Endothelial cell of umbilical vein (primary cell): ENCODE data around the gene LCLAT1. TPM values are rescaled to one million over a fixed set of nuclear protein-coding genes. Genes with fewer than 3 reads are reported as not detected.

ENCODE experiments used
- BruUV-seq: library from RNA; stranded (reverse); fragments of 400-500 nt; replicated peaks from 2 replicates; lab custom pipeline; 2021; lab: Mats Ljungman, UMichigan
- CTCF ChIA-PET: fragments of 300-600, 350-600 bp; sonication (Branson Sonifier 250); formaldehyde crosslinking; loops from one replicate; lab custom pipeline; 2021; ENCODE audit warnings: antibody characterized with exemption, inconsistent platforms; lab: Charles Lee
- POLR2A ChIA-PET: fragments of 300-600, 350-600 bp; sonication (Branson Sonifier 250); formaldehyde crosslinking; loops from one replicate; lab custom pipeline; 2021; ENCODE audit warnings: antibody characterized with exemption, inconsistent platforms; lab: Charles Lee
- DNase-seq: peaks from one replicate; pipeline ENCODE4 v3.0.0-alpha.2; 2011; ENCODE audit warnings: low read depth, low spot score
- FAIRE-seq: peaks from 2 replicates; lab custom pipeline; 2011; peaks lifted over from hg19 to GRCh38; lab: Jason Lieb, UNC
- H2AFZ ChIP-seq: 2 replicates; pipeline ENCODE4 v1.6.0; 2012; ENCODE audit warnings: low read depth, low read length, control low read depth, inconsistent platforms
- H3K27ac ChIP-seq: 2 replicates; pipeline ENCODE4 v1.5.1; 2011; ENCODE audit warnings: low read depth, mild to moderate bottlenecking, control low read depth, low read length, moderate library complexity; ENCODE audit not compliant: insufficient read depth
- H3K27me3 ChIP-seq, 2 experiments: 2 replicates each; pipeline versions ENCODE4 v1.6.0 to v1.6.1; 2011; ENCODE audit warnings: low read length in 2 of 2, mixed read lengths in 1 of 2; ENCODE audit not compliant: control insufficient read depth in 2 of 2, insufficient read depth in 2 of 2
- H3K36me3 ChIP-seq, 2 experiments: 2 replicates in 1 of 2; 3 replicates in 1 of 2; pipeline ENCODE4 v1.5.1; 2011; ENCODE audit warnings: low read length in 2 of 2, mild to moderate bottlenecking in 1 of 2, moderate library complexity in 1 of 2; ENCODE audit not compliant: control insufficient read depth in 2 of 2, insufficient read depth in 2 of 2; ENCODE audit errors: extremely low read depth in 1 of 2
- H3K4me1 ChIP-seq: 3 replicates; pipeline ENCODE4 v1.5.1; 2011; ENCODE audit warnings: mild to moderate bottlenecking, low read length; ENCODE audit not compliant: control insufficient read depth, insufficient read depth; ENCODE audit errors: extremely low read depth
- H3K4me2 ChIP-seq: 2 replicates; pipeline ENCODE4 v1.6.1; 2011; ENCODE audit warnings: low read length, control low read depth, mixed read lengths; ENCODE audit not compliant: insufficient read depth
- H3K4me3 ChIP-seq, 3 experiments: fragments of 200-600 bp in 1 of 3; sonication (generic), shearing (Covaris generic) in 1 of 3; replicated peaks in 1 of 3; 2 replicates each; pipeline ENCODE4 v1.5.1; 2011 to 2016; ENCODE audit warnings: control low read depth in 3 of 3, low read length in 3 of 3, mild to moderate bottlenecking in 2 of 3, inconsistent platforms in 1 of 3, low read depth in 1 of 3, moderate library complexity in 1 of 3; ENCODE audit not compliant: insufficient read depth in 1 of 3
- H3K79me2 ChIP-seq: 2 replicates; pipeline ENCODE4 v1.6.0; 2012; ENCODE audit warnings: low read length, inconsistent platforms; ENCODE audit not compliant: control insufficient read depth, insufficient read depth
- H3K9ac ChIP-seq: replicated peaks from 2 replicates; pipeline ENCODE3; 2011; ENCODE audit warnings: low read length, control low read depth; ENCODE audit not compliant: insufficient read depth; ENCODE audit errors: extremely low read depth
- H3K9me1 ChIP-seq: replicated peaks from 3 replicates; pipeline ENCODE4 v1.6.0; 2011; ENCODE audit warnings: mild to moderate bottlenecking, low read length; ENCODE audit not compliant: control insufficient read depth, insufficient read depth; ENCODE audit errors: extremely low read depth
- H3K9me3 ChIP-seq: replicated peaks from 2 replicates; pipeline ENCODE4 v1.5.1; 2012; ENCODE audit warnings: low read length, inconsistent platforms; ENCODE audit not compliant: control insufficient read depth, insufficient read depth
- H4K20me1 ChIP-seq: replicated peaks from 2 replicates; pipeline ENCODE3; 2011; ENCODE audit warnings: mild to moderate bottlenecking, low read length; ENCODE audit not compliant: control insufficient read depth, insufficient read depth; ENCODE audit errors: extremely low read depth
- EZH2 ChIP-seq: IDR thresholded peaks from 2 replicates; pipeline ENCODE4 v1.6.1; 2012; ENCODE audit warnings: borderline replicate concordance, low read depth, mild to moderate bottlenecking, moderate library complexity, low read length, inconsistent platforms; ENCODE audit not compliant: severe bottlenecking
- FOS ChIP-seq: IDR thresholded peaks from 2 replicates; pipeline ENCODE4 v1.6.1; 2011; ENCODE audit warnings: mild to moderate bottlenecking, low read length, moderate library complexity, borderline replicate concordance; ENCODE audit not compliant: insufficient read depth
- GATA2 ChIP-seq: IDR thresholded peaks from 2 replicates; pipeline ENCODE4 v1.7.0; 2011; ENCODE audit warnings: low read depth, mild to moderate bottlenecking, moderate library complexity, mixed read lengths, low read length; ENCODE audit not compliant: insufficient read length, insufficient read depth
- JUN ChIP-seq: IDR thresholded peaks from 2 replicates; pipeline ENCODE4 v1.6.1; 2011; ENCODE audit warnings: borderline replicate concordance, low read depth; ENCODE audit not compliant: insufficient read length, insufficient read depth
- MYC ChIP-seq: IDR thresholded peaks from one replicate; pipeline ENCODE4 v1.6.1; 2011; ENCODE audit warnings: mild to moderate bottlenecking, low read depth, low read length
- POLR2A ChIP-seq: IDR thresholded peaks from 2 replicates; pipeline ENCODE4 v1.6.1; 2012; ENCODE audit warnings: low read depth, mild to moderate bottlenecking, control low read depth, low read length
- POLR2AphosphoS5 ChIP-seq: IDR thresholded peaks from 2 replicates; pipeline ENCODE4 v1.6.1; 2012; ENCODE audit warnings: low read depth, mild to moderate bottlenecking, control low read depth, low read length, moderate library complexity; ENCODE audit not compliant: insufficient read depth
- dilution Hi-C: fragments of 300-500 bp; cut with MboI; formaldehyde crosslinking; loops from one replicate; pipeline ENCODE4 v1.15.0; 2019; ENCODE audit warnings: low sequenced_read_pairs; ENCODE audit not compliant: extremely low pct_ligation_motif_present
- intact Hi-C: fragments of 100-400 bp; cut with micrococcal nuclease; formaldehyde crosslinking; loops from one replicate; pipeline ENCODE4 v1.10.0; 2022
- polyA plus RNA-seq, 4 experiments: library from polyadenylated mRNA; depleted of rRNA in 3 of 4; stranded (reverse) in 3 of 4; unstranded in 1 of 4; fragments of >200 nt; gene quantifications; 2 replicates each; pipeline versions ENCODE4 v1.2.1 to v1.2.3, GENCODE V29; 2011 to 2012; ENCODE audit warnings: missing spikeins in 1 of 4
- total RNA-seq: library from RNA; stranded (reverse); gene quantifications from 2 replicates; pipeline ENCODE4 v1.2.3, GENCODE V29; 2021
- TF ChIP-seq, protein P1 (sequence below), 2 donors: IDR thresholded peaks; 1 replicate in 1 of 2; 2 replicates in 1 of 2; pipeline ENCODE4 v1.5.1; 2011; ENCODE audit warnings: low read length in 2 of 2, mild to moderate bottlenecking in 2 of 2, moderate library complexity in 2 of 2, control low read depth in 1 of 2, inconsistent platforms in 1 of 2, low read depth in 1 of 2; ENCODE audit not compliant: insufficient read depth in 1 of 2; ENCODE audit errors: extremely low read depth in 1 of 2
- TF ChIP-seq, protein P2 (sequence below): IDR thresholded peaks from 2 replicates; pipeline ENCODE4 v1.6.1; 2011; ENCODE audit not compliant: insufficient read depth, insufficient read length

The LCLAT1 gene
- total and polyA plus RNA-seq, 2 donors (not counting 3 experiments of a cell fraction or from before 2014, with no cell fraction given) = 6.1 to 20.8 TPM

GRCh38 chr2:30565851-30566358 lies 118.9 kb downstream of the LCLAT1 start:
- no peak for DNase-seq
- H3K27me3 ChIP-seq = no peaks in the 10 kb centered on the region
- no TSS peak for BruUV-seq
- no peaks in the 10 kb centered on the region for H3K36me3 ChIP-seq
- dilution Hi-C loops = no loop called here
- no peak for TF ChIP-seq GATA2
- FAIRE-seq = no peak
- H4K20me1 ChIP-seq = no peaks in the 10 kb centered on the region
- no peaks in the 10 kb centered on the region for H3K4me1 ChIP-seq
- no peak overlapping the region for H3K4me2 ChIP-seq
- H3K79me2 ChIP-seq = no peaks in the 10 kb centered on the region
- no peak overlapping the region for H2AFZ ChIP-seq
- ChIA-PET POLR2A (no interaction called here), CTCF (no interaction called here)
- no peak overlapping the region for H3K4me3 ChIP-seq
- no peaks in the 10 kb centered on the region for H3K9me3 ChIP-seq
- no peak overlapping the region for H3K9ac ChIP-seq
- intact Hi-C loops = no loop called here
- no peak overlapping the region for H3K27ac ChIP-seq
- H3K9me1 ChIP-seq = no peaks in the 10 kb centered on the region

DNA sequence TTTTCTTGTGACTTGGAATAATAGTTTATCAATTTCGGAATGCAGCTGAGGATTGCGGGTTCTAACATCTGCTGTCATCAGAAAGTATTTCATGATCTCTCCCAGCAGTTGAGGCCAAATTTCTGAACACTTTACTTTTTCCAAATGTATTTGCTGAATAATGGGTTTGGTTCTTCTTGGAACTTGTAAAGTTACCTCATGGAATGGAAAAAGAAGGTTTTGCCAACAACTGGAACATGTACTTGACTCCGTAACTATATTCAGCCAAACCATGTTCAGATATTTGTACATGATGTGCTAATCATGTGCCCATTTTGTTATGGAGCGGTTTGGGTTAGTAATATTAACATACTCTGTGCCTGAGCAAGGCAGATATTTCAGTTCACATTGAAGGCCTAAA lies 119.6 kb downstream of the LCLAT1 start:
- Histone ChIP-seq H3K36me3 (no peaks in the 10 kb centered on the region), H3K9me1 (no peaks in the 10 kb centered on the region), H3K4me1 (no peaks in the 10 kb centered on the region), H3K9me3 (no peaks in the 10 kb centered on the region), H2AFZ (no peak overlapping the region), H3K27me3 (no peaks in the 10 kb centered on the region), H3K27ac (no peak overlapping the region), H3K9ac (no peak overlapping the region), H3K4me3 (no peak overlapping the region), H3K4me2 (no peak overlapping the region), H4K20me1 (no peaks in the 10 kb centered on the region), H3K79me2 (no peaks in the 10 kb centered on the region)
- DNase-seq = no peak
- CTCF ChIA-PET = no interaction called here
- TF ChIP-seq EZH2 = no peak
- TF ChIP-seq, protein P1, sequence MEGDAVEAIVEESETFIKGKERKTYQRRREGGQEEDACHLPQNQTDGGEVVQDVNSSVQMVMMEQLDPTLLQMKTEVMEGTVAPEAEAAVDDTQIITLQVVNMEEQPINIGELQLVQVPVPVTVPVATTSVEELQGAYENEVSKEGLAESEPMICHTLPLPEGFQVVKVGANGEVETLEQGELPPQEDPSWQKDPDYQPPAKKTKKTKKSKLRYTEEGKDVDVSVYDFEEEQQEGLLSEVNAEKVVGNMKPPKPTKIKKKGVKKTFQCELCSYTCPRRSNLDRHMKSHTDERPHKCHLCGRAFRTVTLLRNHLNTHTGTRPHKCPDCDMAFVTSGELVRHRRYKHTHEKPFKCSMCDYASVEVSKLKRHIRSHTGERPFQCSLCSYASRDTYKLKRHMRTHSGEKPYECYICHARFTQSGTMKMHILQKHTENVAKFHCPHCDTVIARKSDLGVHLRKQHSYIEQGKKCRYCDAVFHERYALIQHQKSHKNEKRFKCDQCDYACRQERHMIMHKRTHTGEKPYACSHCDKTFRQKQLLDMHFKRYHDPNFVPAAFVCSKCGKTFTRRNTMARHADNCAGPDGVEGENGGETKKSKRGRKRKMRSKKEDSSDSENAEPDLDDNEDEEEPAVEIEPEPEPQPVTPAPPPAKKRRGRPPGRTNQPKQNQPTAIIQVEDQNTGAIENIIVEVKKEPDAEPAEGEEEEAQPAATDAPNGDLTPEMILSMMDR (IDR thresholded peaks at IDR 0.05; ENCODE audit: extremely low read depth in 1 of 2, insufficient read depth in 1 of 2, low read depth in 1 of 2, low read length in 2 of 2) = no peak
- no peak for TF ChIP-seq POLR2AphosphoS5
- TF ChIP-seq FOS = no peak
- TF ChIP-seq MYC = no peak
- TF ChIP-seq GATA2 = no peak
- no peak for TF ChIP-seq JUN
- no peak for TF ChIP-seq POLR2A
- TF ChIP-seq, protein P2, sequence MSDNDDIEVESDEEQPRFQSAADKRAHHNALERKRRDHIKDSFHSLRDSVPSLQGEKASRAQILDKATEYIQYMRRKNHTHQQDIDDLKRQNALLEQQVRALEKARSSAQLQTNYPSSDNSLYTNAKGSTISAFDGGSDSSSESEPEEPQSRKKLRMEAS = no peak
- FAIRE-seq = no peak
- POLR2A ChIA-PET = no interaction called here
- BruUV-seq = no TSS peak
- intact Hi-C loops = no loop called here
- dilution Hi-C loops = no loop called here
